Suppressor macrophage treated with lipopolysaccharide for 4 hours (primary cell): ENCODE results near the gene FOSL2.

Experiments used
- DNase-seq: peaks from one replicate; pipeline ENCODE4 v3.0.0-alpha.2; 2020

The FOSL2 gene

GRCh38 chr2:28435241-28435640 is 42.6 kb downstream of the FOSL2 start:
- DNase-seq = no peak

GRCh38 chr2:28435814-28436351 is 43.2 kb downstream of the FOSL2 start:
- DNase-seq = no peak

DNA sequence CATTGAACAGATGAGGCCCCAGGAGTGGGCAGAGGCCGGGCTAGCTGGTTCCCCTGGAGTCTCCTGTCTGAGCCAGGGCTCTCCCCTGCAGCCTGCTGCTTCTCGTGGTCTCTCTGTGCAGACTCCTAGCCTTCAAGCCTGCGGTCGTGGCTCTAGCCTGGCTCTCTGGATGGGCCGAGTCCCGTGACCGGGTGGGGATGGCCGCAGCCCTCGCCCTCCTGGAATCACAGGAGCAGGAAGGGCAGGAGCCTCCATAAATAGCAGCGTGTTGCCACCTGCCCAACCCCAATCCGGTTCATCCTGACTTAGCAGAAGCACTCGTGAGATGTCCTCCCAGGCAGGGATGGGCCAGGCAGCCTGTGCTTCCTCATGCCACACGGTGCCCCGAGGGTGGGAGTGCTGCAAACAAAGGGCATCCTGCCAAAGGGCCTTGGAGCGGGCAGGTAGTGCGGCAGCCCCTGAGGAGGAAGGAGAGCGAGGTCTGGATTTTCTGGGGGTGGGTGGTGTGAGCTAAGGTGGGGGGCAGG is 43.9 kb downstream of the FOSL2 start:
- no peak for DNase-seq

- no peak for DNase-seq
Measured at GRCh38 chr2:28437149-28437835, 44.6 kb downstream of the FOSL2 start.

DNA sequence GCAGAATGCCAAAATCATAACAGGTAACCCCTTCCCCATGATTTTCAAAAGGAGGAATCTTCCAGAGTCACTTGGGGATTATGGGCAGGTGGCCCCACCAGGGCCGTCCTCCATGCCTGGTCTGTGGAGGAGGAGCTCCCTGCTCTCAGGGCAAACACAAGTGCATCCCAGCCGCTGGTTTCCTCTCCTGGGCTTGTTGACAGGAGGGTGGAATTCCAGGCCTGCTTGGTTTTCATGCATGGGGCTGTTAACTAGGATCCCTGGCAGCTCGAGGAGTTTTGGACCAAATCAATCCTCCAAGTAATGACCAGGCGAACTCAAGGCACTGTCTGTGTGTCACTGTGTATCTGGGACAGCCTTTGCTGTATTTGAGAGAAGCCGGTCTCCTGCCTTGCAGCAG is 45.3 kb downstream of the FOSL2 start:
- DNase-seq = no peak

DNA sequence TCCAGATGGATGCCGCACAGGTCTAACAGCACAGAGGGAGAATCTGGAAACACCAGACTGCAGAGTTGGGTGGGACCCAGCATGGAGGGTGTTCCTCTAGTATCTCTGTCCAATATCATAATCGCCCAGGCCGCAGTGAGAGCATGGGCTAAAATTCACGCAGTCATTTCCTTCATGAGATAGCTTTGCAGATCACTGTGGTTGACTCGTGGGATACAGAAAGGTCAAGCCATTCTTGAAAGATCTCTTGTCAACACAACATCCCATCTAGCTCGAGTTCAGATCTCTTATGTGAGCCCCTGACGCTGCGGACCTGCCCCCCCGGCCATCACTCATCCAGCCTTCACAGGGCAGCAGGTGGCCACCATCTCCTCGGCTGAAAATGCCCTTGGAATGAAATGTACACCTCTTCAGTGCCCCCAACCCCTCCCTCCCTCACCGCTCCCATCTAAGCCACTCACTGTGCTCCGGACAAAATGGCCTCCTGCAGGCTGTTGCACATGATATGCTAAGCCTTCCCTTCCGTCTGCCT is 45.9 kb downstream of the FOSL2 start:
- peak; percentile 35 for DNase-seq

GRCh38 chr2:28439127-28439526 is 46.5 kb downstream of the FOSL2 start:
- DNase-seq = no peak

- no peak for DNase-seq
Measured at GRCh38 chr2:28439763-28440162, 47.1 kb downstream of the FOSL2 start.

- DNase-seq = peak; percentile 53
Measured at GRCh38 chr2:28442328-28442727, 49.7 kb downstream of the FOSL2 start.

DNA sequence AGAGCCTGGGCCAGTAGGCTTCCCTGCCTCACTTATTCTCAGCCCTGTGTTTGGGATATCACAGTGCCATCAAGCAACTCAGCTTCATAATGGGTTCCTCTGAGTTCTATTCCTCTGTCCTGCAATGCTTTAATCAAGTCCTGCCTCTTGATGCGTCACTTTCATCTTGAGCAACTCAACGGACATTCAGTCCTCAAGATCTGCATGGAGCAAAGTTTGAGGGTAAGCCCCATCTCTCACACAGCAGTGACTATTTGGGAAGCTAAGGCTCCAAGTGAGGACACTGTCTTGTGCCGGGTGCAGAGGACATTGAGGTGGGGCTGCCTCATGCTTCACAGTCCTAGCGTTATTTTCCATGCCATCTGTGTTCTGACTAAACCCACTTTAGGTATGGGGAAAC is 52.3 kb downstream of the FOSL2 start:
- DNase-seq = peak; percentile 79

GRCh38 chr2:28445448-28446258 is 53.0 kb downstream of the FOSL2 start:
- DNase-seq = peak; percentile 96

DNA sequence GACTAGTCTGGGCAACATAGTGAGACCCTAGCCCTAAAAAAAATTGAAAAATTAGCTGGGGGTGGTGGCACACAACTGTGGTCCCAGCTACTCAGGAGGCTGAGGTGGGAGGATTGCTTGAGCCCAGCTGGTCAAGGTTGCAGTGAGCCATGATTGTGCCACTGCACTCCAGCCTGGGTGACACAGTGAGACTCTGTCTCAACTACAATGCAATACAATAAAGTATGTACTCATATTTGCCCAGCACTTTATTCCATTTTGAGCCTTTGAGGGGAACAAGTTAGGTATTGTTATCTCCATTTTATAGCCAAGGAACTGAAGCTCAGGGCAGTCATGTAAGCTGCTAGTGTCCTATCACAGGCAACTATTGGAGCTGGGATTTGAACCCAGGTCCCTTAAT is 53.9 kb downstream of the FOSL2 start:
- peak; percentile 46 for DNase-seq

DNA sequence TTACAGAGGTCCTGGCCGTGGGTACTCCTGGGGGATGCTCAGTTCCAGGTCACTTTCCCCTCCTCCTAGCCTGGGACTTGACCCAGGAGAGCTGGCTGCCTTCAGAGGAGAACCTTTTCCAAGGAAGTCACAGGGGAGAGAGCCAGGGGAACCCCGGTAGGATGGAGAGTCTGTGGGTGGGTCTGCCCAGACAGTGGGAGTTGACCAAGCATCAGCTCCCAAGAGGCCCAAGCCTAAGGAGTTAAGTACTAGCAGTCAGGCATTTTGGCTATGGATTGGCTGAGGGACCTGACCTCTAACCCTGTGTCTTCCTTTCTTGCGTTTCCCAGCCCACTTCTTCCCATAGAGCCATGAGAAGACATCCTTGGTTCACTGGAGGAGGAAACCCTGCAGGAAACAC is 54.4 kb downstream of the FOSL2 start:
- no peak for DNase-seq

DNA sequence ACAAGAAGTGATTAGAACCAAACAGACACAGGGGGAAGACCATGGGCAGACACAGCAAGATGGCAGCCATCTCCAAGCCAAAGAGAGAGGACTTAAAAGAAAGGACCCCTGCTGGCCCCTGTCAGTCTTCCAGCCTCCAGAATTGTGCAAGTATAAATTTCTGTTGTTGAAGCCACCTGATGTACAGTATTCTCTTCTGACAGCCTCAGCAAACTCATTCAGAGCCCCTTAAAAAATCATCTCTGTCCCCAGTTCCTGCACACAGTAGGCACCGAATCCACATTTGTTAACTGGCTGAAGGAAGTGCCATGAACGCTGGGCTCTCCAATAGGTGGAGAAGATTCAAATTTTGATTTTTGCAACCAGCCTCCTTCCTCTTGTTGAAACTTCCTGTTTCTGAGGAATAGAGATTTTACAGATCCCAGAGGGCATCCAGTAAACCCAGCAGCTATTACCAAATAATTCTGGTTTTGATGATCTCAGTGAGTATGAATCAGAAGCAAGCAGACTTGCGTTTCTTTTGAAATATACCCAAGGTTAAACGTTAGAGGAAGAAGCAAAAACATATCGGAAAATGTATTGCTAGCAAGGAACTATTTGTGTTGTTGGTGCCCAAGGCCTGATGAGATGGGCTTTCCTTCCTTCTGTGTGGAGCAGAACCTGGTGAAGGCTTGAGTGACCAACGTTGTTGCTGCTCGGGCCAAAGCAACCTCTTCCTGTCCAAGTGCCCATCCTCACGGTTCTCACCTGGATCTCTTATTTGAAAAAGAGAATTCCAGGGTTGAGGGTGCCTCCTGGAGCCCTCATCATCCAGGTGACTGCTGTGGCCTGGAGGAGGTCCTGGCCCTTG is 55.5 kb downstream of the FOSL2 start:
- peak; percentile 95 for DNase-seq

GRCh38 chr2:28448793-28449100 is 56.1 kb downstream of the FOSL2 start:
- no peak for DNase-seq

DNA sequence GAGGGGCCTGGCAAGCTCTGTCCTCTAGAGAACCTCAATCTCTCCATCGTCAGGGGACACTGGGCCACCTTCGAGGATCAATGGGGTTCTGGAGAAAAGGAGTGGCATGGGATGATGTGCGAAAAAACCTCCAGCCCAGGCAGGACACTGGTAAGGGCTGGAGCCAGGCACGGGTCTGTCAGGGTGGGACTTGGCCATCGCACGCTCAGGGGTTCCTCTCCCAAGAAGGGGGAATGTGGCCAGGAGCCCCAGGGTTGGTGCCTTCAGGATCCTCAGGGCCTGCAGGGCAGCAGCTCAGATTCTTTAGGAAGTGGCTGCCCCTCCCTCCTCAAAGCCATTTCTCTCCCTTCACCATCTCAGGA is 56.4 kb downstream of the FOSL2 start:
- DNase-seq = no peak

GRCh38 chr2:28449488-28450395 is 57.1 kb downstream of the FOSL2 start:
- peak; percentile 70 for DNase-seq

GRCh38 chr2:28450901-28451565 is 58.4 kb downstream of the FOSL2 start:
- no peak for DNase-seq

DNA sequence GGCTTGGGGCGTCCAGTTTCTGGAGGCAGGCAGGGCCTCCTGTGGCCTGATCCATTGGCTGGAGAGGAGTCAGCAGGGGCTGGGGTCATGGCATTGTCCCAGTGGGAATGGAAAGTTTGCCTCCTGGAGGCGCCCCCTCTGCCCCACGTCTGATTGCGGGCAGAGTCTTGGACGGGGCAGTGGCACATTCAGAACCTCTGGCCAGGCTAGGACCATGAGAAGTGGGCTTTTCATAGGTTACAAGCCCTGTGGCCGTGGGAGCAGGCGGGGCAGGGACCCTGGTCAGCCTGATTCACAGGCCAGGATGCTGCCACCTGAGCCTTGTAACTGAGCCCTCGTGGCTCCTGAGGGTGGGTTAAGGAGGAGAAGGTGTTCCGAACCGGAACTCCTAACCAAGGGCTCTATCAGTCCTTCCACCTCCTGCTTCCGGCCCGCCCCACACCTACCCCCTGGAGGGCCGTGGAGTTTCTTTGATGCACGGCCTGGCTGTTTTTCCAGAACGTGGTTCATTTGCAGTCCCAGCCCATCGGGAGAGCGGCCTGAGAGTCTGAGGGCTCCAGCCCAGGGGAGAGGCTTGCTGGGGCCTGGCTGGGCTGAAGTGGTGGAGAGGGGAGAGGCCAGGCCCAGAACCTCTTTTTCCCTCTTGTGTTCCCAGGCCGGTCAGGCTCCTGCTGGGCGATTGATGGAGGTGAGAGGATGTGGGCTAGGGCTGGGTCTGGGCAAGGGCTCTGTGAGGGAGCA is 59.3 kb downstream of the FOSL2 start:
- no peak for DNase-seq

- peak; percentile 86 for DNase-seq
Measured at GRCh38 chr2:28452534-28453081, 60.0 kb downstream of the FOSL2 start.
